ENCODE data around the gene ME2.

- TF ChIP-seq CTCF (IDR thresholded peaks at IDR 0.05) (no peak), POLR2A (IDR thresholded peaks at IDR 0.05) (no peak)
Observed at GRCh38 chr18:50986360-50987087, 107.6 kb downstream of the ME2 start.

Data from body of pancreas (tissue), 4 donors.